ENCODE results near the gene KCNIP1. TPM values are rescaled to one million over a fixed set of nuclear protein-coding genes. Genes with fewer than 3 reads are reported as not detected.
"Not testable (repeated sequence)": the region's sequence is repeated elsewhere in the genome, so short reads cannot be mapped to it uniquely, and the experiment has no call there.

KCNIP1 gene
- total RNA-seq, 1 experiment from 2014 or later = not detected

DNA sequence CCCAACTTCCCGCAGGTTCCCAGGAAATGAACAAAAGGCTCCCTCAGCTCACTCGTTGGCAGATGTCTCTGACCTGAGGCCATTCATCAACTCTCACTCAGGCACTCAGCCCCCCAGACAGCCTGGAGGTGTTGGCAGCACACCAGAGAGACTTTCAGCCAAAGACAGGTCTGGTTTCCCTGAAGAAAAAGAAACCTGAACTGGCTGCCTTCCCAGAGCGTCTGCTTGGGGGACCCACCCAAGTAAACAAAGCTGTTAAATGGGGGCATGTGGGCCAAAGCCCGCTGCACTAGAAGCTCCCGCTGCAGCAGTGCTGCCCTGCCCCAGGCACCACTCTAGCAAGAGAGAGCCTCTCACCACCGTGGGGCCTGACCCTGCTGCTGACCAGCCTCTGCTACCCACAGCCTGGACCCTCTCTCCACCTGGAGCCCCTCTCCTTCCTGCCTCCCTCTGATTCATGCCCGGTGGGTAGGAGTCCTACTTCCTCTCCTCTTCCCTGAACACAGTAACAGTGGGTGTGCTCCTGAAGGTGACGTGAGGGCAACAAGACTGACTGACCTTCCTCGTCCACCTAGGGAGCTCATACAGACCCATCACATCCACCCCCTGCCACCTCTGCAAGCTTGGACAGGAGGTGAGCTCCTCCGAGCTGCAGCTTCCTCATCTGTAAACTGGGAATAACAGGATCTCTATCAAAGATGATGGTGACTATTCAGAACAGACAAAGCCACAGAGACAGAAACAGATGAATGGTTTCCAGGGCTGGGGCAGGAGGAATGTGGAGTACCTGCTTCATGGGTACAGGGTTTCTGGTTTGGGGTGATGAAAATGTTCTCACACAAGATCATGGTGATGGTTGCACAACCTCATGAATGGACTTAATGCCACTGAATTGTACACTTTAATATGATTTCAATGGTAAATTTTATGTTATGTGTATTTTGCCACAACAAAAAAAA, 248.7 kb downstream of the KCNIP1 start:
- TF ChIP-seq, protein P1, sequence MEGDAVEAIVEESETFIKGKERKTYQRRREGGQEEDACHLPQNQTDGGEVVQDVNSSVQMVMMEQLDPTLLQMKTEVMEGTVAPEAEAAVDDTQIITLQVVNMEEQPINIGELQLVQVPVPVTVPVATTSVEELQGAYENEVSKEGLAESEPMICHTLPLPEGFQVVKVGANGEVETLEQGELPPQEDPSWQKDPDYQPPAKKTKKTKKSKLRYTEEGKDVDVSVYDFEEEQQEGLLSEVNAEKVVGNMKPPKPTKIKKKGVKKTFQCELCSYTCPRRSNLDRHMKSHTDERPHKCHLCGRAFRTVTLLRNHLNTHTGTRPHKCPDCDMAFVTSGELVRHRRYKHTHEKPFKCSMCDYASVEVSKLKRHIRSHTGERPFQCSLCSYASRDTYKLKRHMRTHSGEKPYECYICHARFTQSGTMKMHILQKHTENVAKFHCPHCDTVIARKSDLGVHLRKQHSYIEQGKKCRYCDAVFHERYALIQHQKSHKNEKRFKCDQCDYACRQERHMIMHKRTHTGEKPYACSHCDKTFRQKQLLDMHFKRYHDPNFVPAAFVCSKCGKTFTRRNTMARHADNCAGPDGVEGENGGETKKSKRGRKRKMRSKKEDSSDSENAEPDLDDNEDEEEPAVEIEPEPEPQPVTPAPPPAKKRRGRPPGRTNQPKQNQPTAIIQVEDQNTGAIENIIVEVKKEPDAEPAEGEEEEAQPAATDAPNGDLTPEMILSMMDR (IDR thresholded peaks at IDR 0.05; ENCODE audit: unreplicated experiment) = no peak
- TSS peak; percentile 38 for BruUV-seq (replicated peaks)
- Mint-ChIP-seq H3K9me3 (ENCODE audit: low read depth, unreplicated experiment) (no peaks in the 10 kb centered on the region), H3K36me3 (ENCODE audit: insufficient read depth, unreplicated experiment) (peaks cover 83% of the 10 kb centered on the region), H3K27me3 (ENCODE audit: unreplicated experiment) (no peaks in the 10 kb centered on the region), H3K4me1 (ENCODE audit: low read depth, unreplicated experiment) (peaks cover 91% of the 10 kb centered on the region), H3K27ac (ENCODE audit: unreplicated experiment) (peak overlapping the region; percentile 99), H3K4me3 (ENCODE audit: low read depth, unreplicated experiment) (peak overlapping the region; percentile 38)
- intact Hi-C loops (cut with micrococcal nuclease; ENCODE audit: unreplicated experiment) = loop anchor here (5.0 kb wide), 1 partner anchor 110 kb away; the partner anchor contains the start of gene RANBP17
- CTCF ChIA-PET = interaction anchor here (0.5 to 1.5 kb wide), 3 partner anchors 28 to 479 kb away, joined by 3 to 8 read pairs (median 4); partner anchors contain the start of gene GABRP
- peak; percentile 87 for DNase-seq

DNA sequence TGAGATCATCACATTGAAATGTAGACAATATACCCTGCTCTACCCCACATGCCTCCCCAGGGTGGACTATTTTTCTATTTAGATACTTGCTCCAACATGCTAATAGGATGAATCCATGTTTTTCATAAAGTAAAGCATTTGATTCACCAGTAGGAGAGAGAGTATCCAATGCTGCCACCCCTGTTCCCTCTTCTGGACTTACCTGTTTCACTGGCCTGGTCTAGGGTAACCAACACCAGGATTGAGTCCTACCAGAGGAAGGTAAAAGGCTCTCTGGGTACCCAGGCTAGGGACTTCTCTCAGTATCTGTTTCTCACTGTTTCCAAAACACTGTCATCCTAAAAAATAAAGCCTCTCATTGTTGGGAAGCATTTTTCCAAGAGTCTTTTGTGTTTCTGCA, 249.5 kb downstream of the KCNIP1 start:
- no peak for DNase-seq
- H3K27me3 Mint-ChIP-seq (ENCODE audit: unreplicated experiment) = no peaks in the 10 kb centered on the region
- peaks cover 91% of the 10 kb centered on the region for H3K4me1 Mint-ChIP-seq (ENCODE audit: low read depth, unreplicated experiment)
- H3K9me3 Mint-ChIP-seq (ENCODE audit: low read depth, unreplicated experiment) = no peaks in the 10 kb centered on the region
- peak overlapping the region; percentile 99 for H3K27ac Mint-ChIP-seq (ENCODE audit: unreplicated experiment)
- CTCF ChIA-PET = interaction anchor here (1.4 kb wide), 1 partner anchor 30 kb away, joined by 8 read pairs; the partner anchor contains the start of gene GABRP
- no TSS peak for BruUV-seq (replicated peaks)
- peaks cover 77% of the 10 kb centered on the region for H3K36me3 Mint-ChIP-seq (ENCODE audit: insufficient read depth, unreplicated experiment)
- no peak overlapping the region for H3K4me3 Mint-ChIP-seq (ENCODE audit: low read depth, unreplicated experiment)
- TF ChIP-seq, protein P1 (IDR thresholded peaks at IDR 0.05; ENCODE audit: unreplicated experiment) = no peak
- intact Hi-C loops (cut with micrococcal nuclease; ENCODE audit: unreplicated experiment) = loop anchor here (5.0 kb wide), 1 partner anchor 109 kb away; the partner anchor contains the start of gene RANBP17

DNA sequence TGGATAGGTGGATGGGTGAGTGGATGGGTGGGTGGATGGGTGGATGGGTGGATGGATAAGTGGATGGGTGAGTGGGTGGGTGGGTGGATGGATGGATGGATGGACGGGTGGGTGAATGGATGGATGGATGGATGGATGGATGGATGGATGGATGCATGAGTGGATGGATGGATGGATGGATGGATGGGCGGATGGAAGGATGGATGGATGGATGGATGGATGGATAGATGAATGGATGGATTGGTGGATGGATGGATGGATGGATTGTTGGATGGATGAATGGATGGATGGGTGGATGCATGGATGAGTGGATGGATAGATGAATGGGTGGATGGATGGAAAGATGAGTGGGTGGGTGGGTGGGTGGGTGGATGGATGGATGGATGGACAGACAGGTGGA, 250.7 kb downstream of the KCNIP1 start:
- H3K27me3 Mint-ChIP-seq (ENCODE audit: unreplicated experiment); DNase-seq; H3K9me3 Mint-ChIP-seq (ENCODE audit: low read depth, unreplicated experiment); CTCF ChIA-PET; BruUV-seq (replicated peaks): not testable (repeated sequence)
- Mint-ChIP-seq H3K36me3 (ENCODE audit: insufficient read depth, unreplicated experiment) (peaks cover 73% of the 10 kb centered on the region), H3K4me3 (ENCODE audit: low read depth, unreplicated experiment) (peak overlapping the region; percentile 40), H3K27ac (ENCODE audit: unreplicated experiment) (peak overlapping the region; percentile 93), H3K4me1 (ENCODE audit: low read depth, unreplicated experiment) (peaks cover 91% of the 10 kb centered on the region)
- intact Hi-C loops (cut with micrococcal nuclease; ENCODE audit: unreplicated experiment) = loop anchor here (5.0 kb wide), 1 partner anchor 108 kb away; the partner anchor contains the start of gene RANBP17

DNA sequence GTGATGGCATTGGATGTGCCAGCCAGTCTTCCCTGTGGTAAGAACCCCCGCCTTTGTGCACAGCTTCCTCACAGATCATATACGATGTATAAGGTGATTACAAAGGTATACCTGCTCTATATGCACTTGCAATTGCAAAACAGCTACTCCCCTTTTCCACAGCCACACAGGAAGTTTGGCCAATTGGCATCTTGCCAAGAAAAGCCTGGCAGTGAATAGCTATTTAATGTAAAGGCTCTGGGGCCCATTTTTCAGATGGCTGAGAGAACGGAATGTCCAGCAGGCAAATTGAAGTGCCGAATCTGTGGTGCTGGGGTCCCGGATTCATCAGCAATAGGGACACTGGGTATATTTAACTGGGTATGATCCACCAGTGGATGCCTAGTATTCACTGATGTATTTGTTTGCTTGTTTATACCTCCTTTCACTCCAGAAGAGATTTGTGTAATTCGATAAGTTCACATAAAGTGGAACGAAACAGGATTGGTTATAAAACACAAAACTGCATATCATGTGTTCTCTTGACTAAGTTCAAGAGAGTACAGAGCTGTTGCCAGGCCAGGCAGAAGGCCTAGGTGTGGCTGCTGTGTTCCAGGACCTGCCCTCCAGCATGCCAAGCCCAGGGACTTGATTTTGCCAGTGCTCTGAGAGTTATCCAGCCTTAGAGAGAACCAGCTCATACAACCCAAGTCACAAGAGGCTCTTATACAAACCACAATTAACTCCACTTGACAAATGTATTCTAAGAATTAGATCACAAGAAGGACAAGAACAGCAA, 252.0 kb downstream of the KCNIP1 start:
- no TSS peak for BruUV-seq (replicated peaks)
- CTCF ChIA-PET = interaction anchor here (1.1 to 2.3 kb wide), 3 partner anchors 27 to 36 kb away, joined by 3 to 12 read pairs (median 7); partner anchors contain the start of gene GABRP
- peaks cover 80% of the 10 kb centered on the region for H3K4me1 Mint-ChIP-seq (ENCODE audit: low read depth, unreplicated experiment)
- peaks cover 60% of the 10 kb centered on the region for H3K36me3 Mint-ChIP-seq (ENCODE audit: insufficient read depth, unreplicated experiment)
- peak overlapping the region; percentile 93 for H3K27ac Mint-ChIP-seq (ENCODE audit: unreplicated experiment)
- no peaks in the 10 kb centered on the region for H3K27me3 Mint-ChIP-seq (ENCODE audit: unreplicated experiment)
- intact Hi-C loops (cut with micrococcal nuclease; ENCODE audit: unreplicated experiment) = loop anchor here (2.0 to 5.0 kb wide), 2 partner anchors 27 to 81 kb away; partner anchors contain the start of gene GABRP
- H3K9me3 Mint-ChIP-seq (ENCODE audit: low read depth, unreplicated experiment) = peaks cover 4% of the 10 kb centered on the region
- TF ChIP-seq, protein P1 (IDR thresholded peaks at IDR 0.05; ENCODE audit: unreplicated experiment) = no peak
- H3K4me3 Mint-ChIP-seq (ENCODE audit: low read depth, unreplicated experiment) = peak overlapping the region; percentile 24
- DNase-seq = peak; percentile 69
